SKM-1 (cell line): ENCODE results near the gene NEDD9.

Experiments
- DNase-seq: peaks from one replicate; lab custom pipeline; 2025; ENCODE audit not compliant: unreplicated experiment; lab: John Stamatoyannopoulos, UW

Gene NEDD9

GRCh38 chr6:11260249-11261038 is 28.0 kb upstream of the NEDD9 start:
- DNase-seq, result no peak

GRCh38 chr6:11258260-11259237 is 26.1 kb upstream of the NEDD9 start:
- DNase-seq, result no peak

GRCh38 chr6:11255610-11256009 is 23.1 kb upstream of the NEDD9 start:
- no peak for DNase-seq

GRCh38 chr6:11253594-11253993 is 21.1 kb upstream of the NEDD9 start:
- DNase-seq, result no peak

- no peak for DNase-seq
Measured at GRCh38 chr6:11251553-11252360, 19.3 kb upstream of the NEDD9 start.

GRCh38 chr6:11250108-11250507 is 17.6 kb upstream of the NEDD9 start:
- DNase-seq, result no peak

- no peak for DNase-seq
Measured at GRCh38 chr6:11248974-11249761, 16.7 kb upstream of the NEDD9 start.

GRCh38 chr6:11246722-11247121 is 14.3 kb upstream of the NEDD9 start:
- DNase-seq, result no peak

GRCh38 chr6:11245381-11246256 is 13.2 kb upstream of the NEDD9 start:
- DNase-seq, result no peak

- no peak for DNase-seq
Measured at GRCh38 chr6:11244387-11245126, 12.1 kb upstream of the NEDD9 start.

- no peak for DNase-seq
Measured at GRCh38 chr6:11243861-11244260, 11.4 kb upstream of the NEDD9 start.

- no peak for DNase-seq
Measured at GRCh38 chr6:11242711-11243110, 10.2 kb upstream of the NEDD9 start.

GRCh38 chr6:11241793-11242201 is 9.3 kb upstream of the NEDD9 start:
- DNase-seq, result no peak

- no peak for DNase-seq
Measured at GRCh38 chr6:11241154-11241792, 8.8 kb upstream of the NEDD9 start.

GRCh38 chr6:11237956-11238355 is 5.5 kb upstream of the NEDD9 start:
- DNase-seq, result no peak

GRCh38 chr6:11237428-11237827 is 5.0 kb upstream of the NEDD9 start:
- no peak for DNase-seq

- DNase-seq, result no peak
Measured at GRCh38 chr6:11236915-11237314, 4.4 kb upstream of the NEDD9 start.

- DNase-seq, result no peak
Measured at GRCh38 chr6:11236076-11236750, 3.7 kb upstream of the NEDD9 start.
